Measurements from ENCODE around the gene PRKN. TPM values are rescaled to one million over a fixed set of nuclear protein-coding genes. Genes with fewer than 3 reads are reported as not detected.

The PRKN gene
- total RNA-seq, 1 experiment from 2014 or later, result 2.0 TPM

DNA sequence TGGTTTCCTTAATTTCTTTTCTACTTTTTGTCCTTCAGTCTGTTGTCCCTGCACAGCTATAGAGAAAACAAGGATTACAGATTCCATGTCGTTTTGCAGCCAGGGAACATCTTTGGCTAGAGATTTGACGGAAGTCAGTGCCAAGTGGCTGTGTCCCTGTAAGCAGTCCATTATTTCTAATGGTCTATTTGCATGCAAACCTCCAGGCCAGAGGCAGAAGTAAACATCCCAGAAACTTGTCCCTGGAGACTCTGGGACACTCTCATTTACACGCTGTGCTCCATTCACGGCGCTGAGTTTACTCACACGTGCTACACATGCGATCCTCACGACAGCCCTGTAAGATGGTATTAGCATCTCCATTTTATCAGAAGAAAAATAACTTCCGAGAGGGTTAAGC, 355.5 kb downstream of the PRKN start:
- H4K91ac ChIP-seq (ENCODE audit: insufficient read length, low read depth, low read length), result no peak overlapping the region
- Mint-ChIP-seq H3K27me3 (ENCODE audit: low read depth) (no peaks in the 10 kb centered on the region), H3K4me1 (peaks cover 3 to 5% of the 10 kb centered on the region in 2 experiments; a peak in 3 of 4 replicates), H3K4me3 (no peak overlapping the region), H3K9me3 (no peaks in the 10 kb centered on the region), H3K27ac (no peak overlapping the region), H3K36me3 (ENCODE audit: insufficient read depth in 1 of 3, low read depth in 3 of 3) (peaks cover 0 to 2% (median 0%) of the 10 kb centered on the region in 3 experiments; a peak in 1 of 7 replicates)
- no peaks in the 10 kb centered on the region for H3K9me3 ChIP-seq (ENCODE audit: control insufficient read depth, low read depth, low read length)
- H2BK5ac ChIP-seq (ENCODE audit: insufficient read length, low read length), result no peak overlapping the region
- H3K23ac ChIP-seq (ENCODE audit: insufficient read length, low read depth, low read length), result no peak overlapping the region
- H4K8ac ChIP-seq (replicated peaks; ENCODE audit: insufficient read length, low read depth, low read length), result no peak overlapping the region
- WGBS (ENCODE audit: extremely low coverage, insufficient read length, low lambda C conversion rate), result no CpG with 5 or more reads among the region's 9 CpGs
- H2BK12ac ChIP-seq (ENCODE audit: insufficient read length, low read depth, low read length), result no peak overlapping the region
- no peak overlapping the region for H2BK20ac ChIP-seq (ENCODE audit: low read depth, low read length, poor library complexity, severe bottlenecking)
- H3K4me2 ChIP-seq (ENCODE audit: insufficient read depth, insufficient read length, low read length), result no peak overlapping the region
- H2BK120ac ChIP-seq (ENCODE audit: low read depth, low read length, poor library complexity, severe bottlenecking), result no peak overlapping the region
- no peak for TF ChIP-seq CTCF (conservative IDR thresholded peaks at IDR 0.05)
- H3K4me1 ChIP-seq (ENCODE audit: insufficient read depth, low read length), result no peaks in the 10 kb centered on the region
- H4K5ac ChIP-seq (ENCODE audit: insufficient read length, low read depth, low read length), result no peak overlapping the region
- H3K9ac ChIP-seq (ENCODE audit: extremely low read depth, insufficient read length, low read length), result no peak overlapping the region
- no peak for DNase-seq
- H3K79me1 ChIP-seq (ENCODE audit: insufficient read depth, low read depth, low read length, poor library complexity, severe bottlenecking), result no peaks in the 10 kb centered on the region
- no peaks in the 10 kb centered on the region for H3K27me3 ChIP-seq (ENCODE audit: insufficient read depth, low read length)
- no peaks in the 10 kb centered on the region for H3K79me2 ChIP-seq (ENCODE audit: insufficient read depth, low read length)
- no peak overlapping the region for H2BK15ac ChIP-seq (ENCODE audit: low read depth, low read length)
- no peak overlapping the region for H3K56ac ChIP-seq (ENCODE audit: insufficient read length, low read depth, low read length)
- no peak overlapping the region for H3T11ph ChIP-seq (ENCODE audit: low read length)
- H3K14ac ChIP-seq (ENCODE audit: insufficient read depth, low read length), result no peak overlapping the region
- no peak overlapping the region for H3K27ac ChIP-seq (ENCODE audit: insufficient read length, low read depth, low read length)
- H3K4ac ChIP-seq (ENCODE audit: low read depth, low read length), result no peak overlapping the region
- no peaks in the 10 kb centered on the region for H3K23me2 ChIP-seq (ENCODE audit: insufficient read length, low read depth, low read length, poor library complexity, severe bottlenecking)
- H4K20me1 ChIP-seq (ENCODE audit: control insufficient read depth, insufficient read depth, insufficient read length), result no peaks in the 10 kb centered on the region
- H3K18ac ChIP-seq (ENCODE audit: insufficient read length, low read depth, low read length), result no peak overlapping the region
- H2AFZ ChIP-seq (ENCODE audit: low read length), result no peak overlapping the region
- H2AK5ac ChIP-seq (ENCODE audit: insufficient read length, low read length), result no peak overlapping the region
